GM12892 (cell line): ENCODE data around the gene STXBP4.

Source experiments
- DNase-seq: peaks from one replicate; pipeline ENCODE4 v3.0.0; 2011; ENCODE audit not compliant: insufficient read length
- FAIRE-seq: peaks from 2 replicates; lab custom pipeline; 2011; peaks lifted over from hg19 to GRCh38; lab: Jason Lieb, UNC
- POLR2A ChIP-seq: IDR thresholded peaks from 2 replicates; pipeline ENCODE4 v1.6.1; 2011; ENCODE audit warnings: low read depth, low read length, control low read depth
- POLR2AphosphoS5 ChIP-seq: IDR thresholded peaks from 2 replicates; pipeline ENCODE4 v1.6.1; 2011; ENCODE audit warnings: low read depth, low read length, control low read depth
- TAF1 ChIP-seq: IDR thresholded peaks from 2 replicates; pipeline ENCODE4 v1.6.1; 2011; ENCODE audit warnings: low read depth, mild to moderate bottlenecking, control low read depth, low read length, borderline replicate concordance

STXBP4 gene

GRCh38 chr17:54972406-54973138, 4.0 kb downstream of the STXBP4 start:
- no peak for DNase-seq
- FAIRE-seq, result no peak
- no peak for TF ChIP-seq POLR2AphosphoS5

- no peak for DNase-seq
- no peak for FAIRE-seq
- no peak for TF ChIP-seq TAF1
- TF ChIP-seq POLR2A, result no peak
- TF ChIP-seq POLR2AphosphoS5, result no peak
Measured at GRCh38 chr17:54974759-54975158, 6.2 kb downstream of the STXBP4 start.

- TF ChIP-seq POLR2A, result no peak
- TF ChIP-seq TAF1, result no peak
- TF ChIP-seq POLR2AphosphoS5, result no peak
- peak; percentile 54 for FAIRE-seq
- no peak for DNase-seq
Measured at GRCh38 chr17:54976316-54976715, 7.8 kb downstream of the STXBP4 start.

GRCh38 chr17:54977744-54978143, 9.2 kb downstream of the STXBP4 start:
- DNase-seq, result no peak
- TF ChIP-seq POLR2A, result no peak
- no peak for TF ChIP-seq POLR2AphosphoS5
- no peak for TF ChIP-seq TAF1
- FAIRE-seq, result no peak

- TF ChIP-seq TAF1, result no peak
- FAIRE-seq (no peak), DNase-seq (no peak)
Measured at GRCh38 chr17:54979657-54980056, 11.1 kb downstream of the STXBP4 start.

GRCh38 chr17:54980375-54980774, 11.8 kb downstream of the STXBP4 start:
- FAIRE-seq, result no peak
- TF ChIP-seq POLR2AphosphoS5 (no peak), TAF1 (no peak), POLR2A (no peak)
- no peak for DNase-seq

GRCh38 chr17:54982399-54982798, 13.8 kb downstream of the STXBP4 start:
- no peak for DNase-seq
- no peak for FAIRE-seq
- no peak for TF ChIP-seq POLR2AphosphoS5

GRCh38 chr17:54983260-54983659, 14.7 kb downstream of the STXBP4 start:
- TF ChIP-seq POLR2A (no peak), POLR2AphosphoS5 (no peak), TAF1 (no peak)
- no peak for DNase-seq
- no peak for FAIRE-seq

GRCh38 chr17:54985476-54985875, 16.9 kb downstream of the STXBP4 start:
- DNase-seq (no peak), FAIRE-seq (no peak)
- TF ChIP-seq POLR2A (no peak), TAF1 (no peak), POLR2AphosphoS5 (no peak)

- no peak for TF ChIP-seq POLR2A
- TF ChIP-seq TAF1, result no peak
- TF ChIP-seq POLR2AphosphoS5, result no peak
- FAIRE-seq (no peak), DNase-seq (no peak)
Measured at GRCh38 chr17:54990118-54990517, 21.6 kb downstream of the STXBP4 start.

- DNase-seq (no peak), FAIRE-seq (no peak)
- TF ChIP-seq TAF1 (no peak), POLR2A (no peak), POLR2AphosphoS5 (no peak)
Measured at GRCh38 chr17:54991567-54991966, 23.0 kb downstream of the STXBP4 start.

- FAIRE-seq (peak; percentile 53), DNase-seq (no peak)
- TF ChIP-seq POLR2A (no peak), TAF1 (no peak), POLR2AphosphoS5 (no peak)
Measured at GRCh38 chr17:54992797-54993639, 24.5 kb downstream of the STXBP4 start.

GRCh38 chr17:54996441-54996840, 27.9 kb downstream of the STXBP4 start:
- DNase-seq, result no peak
- no peak for FAIRE-seq
- TF ChIP-seq POLR2A, result no peak
- no peak for TF ChIP-seq POLR2AphosphoS5
- no peak for TF ChIP-seq TAF1
